IPS DF 6.9 (cell line): ENCODE data around the gene GRK2.

Experiments used
- DNase-seq: peaks from one replicate; pipeline ENCODE4 v3.0.0-alpha.2; 2013; ENCODE audit warnings: low read depth, low spot score
- H3K27ac ChIP-seq: one replicate; pipeline ENCODE4 v1.5.1; 2013; ENCODE audit warnings: low read length, control low read depth
- H3K27me3 ChIP-seq: 2 replicates; pipeline ENCODE4 v1.6.1; 2013; ENCODE audit warnings: mild to moderate bottlenecking, low read length; ENCODE audit not compliant: control insufficient read depth, insufficient read depth
- H3K36me3 ChIP-seq: 2 replicates; pipeline ENCODE4 v1.6.1; 2013; ENCODE audit warnings: low read length; ENCODE audit not compliant: control insufficient read depth, insufficient read depth
- H3K4me1 ChIP-seq: 2 replicates; pipeline ENCODE4 v1.6.1; 2013; ENCODE audit warnings: low read length; ENCODE audit not compliant: control insufficient read depth, insufficient read depth
- H3K4me3 ChIP-seq: 2 replicates; pipeline ENCODE4 v1.5.1; 2013; ENCODE audit warnings: mild to moderate bottlenecking, low read length
- H3K9me3 ChIP-seq: 2 replicates; pipeline ENCODE4 v1.6.1; 2013; ENCODE audit warnings: low read length, inconsistent platforms; ENCODE audit not compliant: control insufficient read depth, insufficient read depth
- WGBS: extraction: QIAGEN DNeasy Blood & Tissue Kit; methylation state at CpG from one replicate; pipeline ENCODE4 v1.1.7; 2013; ENCODE audit warnings: mixed read lengths, missing lambda C conversion rate; ENCODE audit not compliant: insufficient read length, insufficient coverage; 5-methylcytosine and 5-hydroxymethylcytosine counted together

GRK2 gene

DNA sequence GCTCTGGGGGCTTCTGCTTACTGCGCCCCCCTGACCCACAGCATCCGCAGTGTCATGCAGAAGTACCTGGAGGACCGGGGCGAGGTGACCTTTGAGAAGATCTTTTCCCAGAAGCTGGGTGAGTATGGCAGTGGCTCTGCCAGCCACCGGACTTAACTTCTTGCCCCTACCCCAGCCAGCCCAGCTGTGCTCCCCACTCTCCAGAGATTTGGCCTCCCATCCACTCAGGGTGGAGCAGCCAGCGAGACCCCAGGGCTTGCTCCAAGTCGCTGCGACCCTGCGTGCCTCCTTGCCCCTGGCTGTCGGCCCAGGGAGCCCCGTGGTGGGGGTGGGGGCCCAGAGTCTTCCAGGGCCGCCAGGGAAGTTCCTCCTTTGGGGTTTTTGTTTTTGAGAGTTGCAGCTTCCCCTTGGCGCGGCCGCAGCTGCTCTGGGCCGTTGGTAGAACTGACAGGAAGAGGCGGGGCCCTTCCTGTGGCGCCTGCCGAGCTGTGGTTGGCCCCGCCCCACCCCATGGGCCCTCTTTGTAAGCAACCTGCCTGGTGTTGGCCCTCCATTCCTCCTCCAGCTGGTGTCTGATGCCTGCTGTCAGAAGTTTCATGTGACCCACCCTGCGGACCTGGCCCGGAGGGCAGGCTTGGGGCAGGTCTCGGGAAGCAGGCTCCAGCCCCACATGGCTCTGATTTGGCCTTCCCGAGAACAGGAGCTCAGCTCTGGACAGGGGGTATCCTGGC, 11.1 kb downstream of the GRK2 start:
- Histone ChIP-seq H3K4me1 (peaks cover 5% of the 10 kb centered on the region), H3K27me3 (no peaks in the 10 kb centered on the region), H3K36me3 (peaks cover 22% of the 10 kb centered on the region), H3K4me3 (no peak overlapping the region), H3K9me3 (no peaks in the 10 kb centered on the region), H3K27ac (no peak overlapping the region)
- no CpG with 5 or more reads among the region's 24 CpGs for WGBS
- no peak for DNase-seq

DNA sequence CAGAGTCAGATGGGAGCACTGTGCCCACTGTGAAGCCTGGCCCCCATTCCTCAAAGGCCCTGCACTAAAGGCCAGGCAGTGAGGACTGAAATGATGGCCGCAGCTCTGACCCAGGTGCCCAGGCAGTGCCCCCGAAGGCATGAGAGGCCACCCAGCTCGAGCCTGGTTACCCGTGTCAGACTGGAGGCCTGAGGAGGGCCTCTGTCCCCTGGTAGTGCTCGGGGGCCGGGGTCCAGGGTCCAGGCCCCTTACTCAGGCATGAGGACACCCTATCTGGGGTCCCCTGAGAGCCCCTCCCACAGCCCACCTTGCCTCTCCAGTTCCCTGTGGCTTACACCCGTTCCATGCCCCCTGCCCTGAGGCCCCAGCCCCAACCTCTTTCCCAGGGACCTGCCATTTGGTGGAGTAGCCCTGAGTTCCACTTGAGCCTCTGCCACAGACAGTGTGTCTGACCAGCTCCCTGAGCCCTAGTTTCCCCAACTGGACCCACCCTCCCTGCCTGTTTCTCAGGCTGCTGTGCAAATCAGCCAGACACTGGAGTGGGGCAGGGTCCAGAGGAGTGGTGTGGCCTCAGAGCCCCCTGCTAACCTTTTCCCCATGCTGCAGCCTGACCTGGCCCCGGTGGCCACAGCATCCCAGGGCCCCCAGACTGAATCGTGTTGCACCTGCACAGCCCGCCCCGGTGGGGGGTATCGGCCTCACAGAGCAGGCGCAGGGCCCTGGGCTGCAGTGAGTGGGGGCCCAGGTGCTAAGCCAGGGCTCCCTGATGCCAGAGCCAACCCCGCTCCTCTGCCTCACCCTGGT, 12.1 kb downstream of the GRK2 start:
- DNase-seq: no peak
- no peak overlapping the region for H3K4me3 ChIP-seq
- no peaks in the 10 kb centered on the region for H3K9me3 ChIP-seq
- peaks cover 27% of the 10 kb centered on the region for H3K36me3 ChIP-seq
- no CpG with 5 or more reads among the region's 14 CpGs for WGBS
- H3K27me3 ChIP-seq: no peaks in the 10 kb centered on the region
- H3K27ac ChIP-seq: no peak overlapping the region
- peaks cover 5% of the 10 kb centered on the region for H3K4me1 ChIP-seq

DNA sequence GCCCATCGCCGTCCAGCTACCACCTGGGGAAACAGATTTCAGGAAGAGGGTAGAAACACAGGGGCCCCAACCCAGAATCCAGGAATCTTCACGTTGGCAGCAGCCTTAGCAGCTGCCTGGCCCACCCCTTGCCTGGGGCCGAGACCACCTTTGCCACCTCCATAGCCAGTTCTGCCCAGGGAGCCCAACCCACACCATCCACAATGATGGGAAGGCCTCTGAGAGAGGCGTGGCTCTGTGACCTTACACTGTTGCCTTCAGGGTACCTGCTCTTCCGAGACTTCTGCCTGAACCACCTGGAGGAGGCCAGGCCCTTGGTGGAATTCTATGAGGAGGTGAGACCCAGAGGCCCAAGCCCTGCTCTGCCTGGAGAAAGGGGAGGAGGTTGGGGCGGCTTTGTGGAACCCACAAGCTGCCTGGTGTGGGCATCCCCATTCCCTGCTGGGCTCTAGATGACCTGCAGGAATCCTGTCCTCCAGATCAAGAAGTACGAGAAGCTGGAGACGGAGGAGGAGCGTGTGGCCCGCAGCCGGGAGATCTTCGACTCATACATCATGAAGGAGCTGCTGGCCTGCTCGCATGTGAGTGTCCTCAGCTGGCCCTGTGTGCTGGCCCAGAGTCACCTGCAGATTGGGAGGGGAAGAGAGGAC, 12.8 kb downstream of the GRK2 start:
- no peaks in the 10 kb centered on the region for H3K9me3 ChIP-seq
- no CpG with 5 or more reads among the region's 14 CpGs for WGBS
- H3K4me1 ChIP-seq: peaks cover 5% of the 10 kb centered on the region
- H3K36me3 ChIP-seq: peaks cover 31% of the 10 kb centered on the region
- H3K27ac ChIP-seq: no peak overlapping the region
- H3K4me3 ChIP-seq: no peak overlapping the region
- DNase-seq: no peak
- H3K27me3 ChIP-seq: no peaks in the 10 kb centered on the region

DNA sequence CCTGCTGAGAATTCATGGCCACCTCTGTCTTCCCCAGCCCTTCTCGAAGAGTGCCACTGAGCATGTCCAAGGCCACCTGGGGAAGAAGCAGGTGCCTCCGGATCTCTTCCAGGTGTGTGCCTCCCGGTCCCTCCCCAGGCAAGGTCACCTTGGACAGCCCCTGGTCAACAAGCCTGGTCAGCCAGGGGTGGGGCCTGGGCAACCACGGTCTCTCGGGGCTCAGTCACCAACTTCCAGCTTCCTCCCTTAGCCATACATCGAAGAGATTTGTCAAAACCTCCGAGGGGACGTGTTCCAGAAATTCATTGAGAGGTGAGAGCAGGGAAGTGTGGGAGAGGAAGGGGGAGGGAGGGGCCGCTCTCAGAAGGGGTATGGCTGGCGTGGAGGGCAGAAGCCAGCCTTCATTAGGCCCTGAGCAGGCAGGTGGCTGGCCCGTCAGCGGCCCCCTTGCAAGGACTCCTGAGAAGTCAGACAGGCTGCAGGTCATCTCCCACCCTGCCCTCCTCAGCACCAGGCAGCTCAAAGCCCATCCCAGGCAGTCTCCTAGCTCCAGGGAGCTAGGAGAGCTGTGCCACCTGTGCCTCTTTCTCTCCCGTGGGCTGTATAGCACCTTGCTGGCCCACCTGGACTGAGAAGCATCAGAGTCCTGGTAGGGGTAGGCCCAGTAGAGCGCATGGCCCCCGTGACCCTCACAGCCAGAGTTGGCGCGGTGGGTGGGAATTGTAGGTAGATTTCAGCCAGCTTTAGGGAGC, 13.5 kb downstream of the GRK2 start:
- no peak overlapping the region for H3K27ac ChIP-seq
- no peaks in the 10 kb centered on the region for H3K9me3 ChIP-seq
- H3K4me3 ChIP-seq: no peak overlapping the region
- peaks cover 5% of the 10 kb centered on the region for H3K4me1 ChIP-seq
- H3K36me3 ChIP-seq: peaks cover 32% of the 10 kb centered on the region
- WGBS: no CpG with 5 or more reads among the region's 17 CpGs
- H3K27me3 ChIP-seq: no peaks in the 10 kb centered on the region
- no peak for DNase-seq

DNA sequence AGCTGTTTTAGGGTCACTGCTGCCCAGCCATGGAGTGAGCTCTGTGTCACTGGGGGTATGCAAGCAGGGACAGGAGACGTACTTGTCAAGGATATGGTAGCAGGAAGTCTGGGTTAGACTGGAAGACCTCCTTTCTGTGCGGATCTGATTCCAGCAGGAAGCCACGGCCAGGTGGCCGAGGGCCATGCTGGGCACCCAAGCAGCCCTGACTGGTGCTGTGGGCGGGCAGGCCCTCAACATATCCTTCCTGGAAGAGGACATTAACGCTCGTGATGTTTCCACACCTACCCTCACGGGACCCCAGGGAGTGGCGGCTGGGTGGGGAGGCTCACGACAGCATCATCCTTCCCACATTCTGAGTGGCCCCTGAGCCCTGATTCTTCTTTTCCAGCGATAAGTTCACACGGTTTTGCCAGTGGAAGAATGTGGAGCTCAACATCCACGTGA, 14.1 kb downstream of the GRK2 start:
- Histone ChIP-seq H3K27me3 (no peaks in the 10 kb centered on the region), H3K36me3 (peaks cover 37% of the 10 kb centered on the region), H3K27ac (no peak overlapping the region), H3K9me3 (no peaks in the 10 kb centered on the region), H3K4me3 (no peak overlapping the region), H3K4me1 (peaks cover 5% of the 10 kb centered on the region)
- DNase-seq: no peak
- no CpG with 5 or more reads among the region's 13 CpGs for WGBS

GRCh38 chr11:67280788-67281551, 14.7 kb downstream of the GRK2 start:
- peaks cover 5% of the 10 kb centered on the region for H3K4me1 ChIP-seq
- no CpG with 5 or more reads among the region's 31 CpGs for WGBS
- no peak for DNase-seq
- no peak overlapping the region for H3K4me3 ChIP-seq
- no peaks in the 10 kb centered on the region for H3K27me3 ChIP-seq
- H3K36me3 ChIP-seq: peaks cover 43% of the 10 kb centered on the region
- H3K27ac ChIP-seq: no peak overlapping the region
- no peaks in the 10 kb centered on the region for H3K9me3 ChIP-seq

- WGBS: no CpG with 5 or more reads among the region's 27 CpGs
- Histone ChIP-seq H3K36me3 (peaks cover 44% of the 10 kb centered on the region), H3K4me1 (peaks cover 5% of the 10 kb centered on the region), H3K27ac (no peak overlapping the region), H3K9me3 (no peaks in the 10 kb centered on the region), H3K27me3 (no peaks in the 10 kb centered on the region), H3K4me3 (no peak overlapping the region)
- DNase-seq: no peak
Observed at GRCh38 chr11:67281552-67282150, 15.4 kb downstream of the GRK2 start.

- no CpG with 5 or more reads among the region's 20 CpGs for WGBS
- Histone ChIP-seq H3K27ac (no peak overlapping the region), H3K4me3 (no peak overlapping the region), H3K36me3 (peaks cover 44% of the 10 kb centered on the region), H3K27me3 (no peaks in the 10 kb centered on the region), H3K4me1 (no peaks in the 10 kb centered on the region; the same call in 1 of the 2 replicates), H3K9me3 (no peaks in the 10 kb centered on the region)
- no peak for DNase-seq
Observed at GRCh38 chr11:67282155-67282875, 16.0 kb downstream of the GRK2 start.

DNA sequence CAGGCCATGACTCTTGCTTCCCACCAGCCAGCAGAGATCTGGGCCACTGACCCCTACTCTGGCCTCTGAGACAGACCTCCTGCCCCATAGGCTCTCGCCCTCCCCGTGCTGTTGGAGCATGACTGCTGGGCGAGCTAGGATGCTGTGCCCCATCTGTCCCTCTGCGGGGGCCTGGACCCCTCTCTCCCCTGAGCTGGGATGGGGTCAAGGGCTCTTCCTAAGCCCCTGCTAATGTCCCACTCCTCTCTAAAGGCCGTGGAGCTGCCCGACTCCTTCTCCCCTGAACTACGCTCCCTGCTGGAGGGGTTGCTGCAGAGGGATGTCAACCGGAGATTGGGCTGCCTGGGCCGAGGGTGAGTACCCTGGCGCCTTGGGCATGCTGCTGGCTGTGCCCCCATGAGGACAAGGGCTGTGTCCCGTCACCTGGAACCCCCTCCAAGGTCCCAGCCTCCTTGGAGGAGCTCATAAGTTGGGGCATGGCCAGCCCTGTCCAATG, 16.7 kb downstream of the GRK2 start:
- Histone ChIP-seq H3K27ac (no peak overlapping the region), H3K4me3 (no peak overlapping the region), H3K4me1 (0 out of 2 replicates have a peak, but pooled peaks cover 2% of the 10 kb centered on the region), H3K9me3 (no peaks in the 10 kb centered on the region), H3K27me3 (no peaks in the 10 kb centered on the region), H3K36me3 (peaks cover 44% of the 10 kb centered on the region)
- WGBS: no CpG with 5 or more reads among the region's 11 CpGs
- no peak for DNase-seq
